ENCODE results near the gene ANAPC2.

ANAPC2 gene

GRCh38 chr9:137195525-137196220 lies 7.3 kb upstream of the ANAPC2 start:
- Histone ChIP-seq H2BK5ac (ENCODE audit: low read length) (peak overlapping the region; percentile 48), H2AFZ (ENCODE audit: low read length) (no peak overlapping the region), H3K9ac (ENCODE audit: low read depth, low read length, poor library complexity) (no peak overlapping the region), H3K4me2 (ENCODE audit: insufficient read depth, low read length, poor library complexity, severe bottlenecking) (no peak overlapping the region), H3K14ac (ENCODE audit: low read length) (no peak overlapping the region), H3K23ac (ENCODE audit: low read depth, low read length, poor library complexity) (peak overlapping the region; percentile 73), H3K4ac (ENCODE audit: low read length) (no peak overlapping the region), H3K4me1 (ENCODE audit: control insufficient read depth in 2 of 2, insufficient read depth in 1 of 2, low read depth in 1 of 2, low read length in 2 of 2) (peaks cover 15 to 19% of the 10 kb centered on the region in 2 donors), H3K79me1 (ENCODE audit: low read depth, low read length) (peaks cover 31% of the 10 kb centered on the region), H2BK120ac (ENCODE audit: low read depth, low read length) (no peak overlapping the region), H3K4me3 (ENCODE audit: low read length in 2 of 2) (no peak overlapping the region), H2AK5ac (ENCODE audit: low read depth, low read length) (no peak overlapping the region), H3K27ac (replicated peaks; ENCODE audit: low read length) (no peak overlapping the region), H3K18ac (ENCODE audit: low read length) (no peak overlapping the region), H2BK15ac (ENCODE audit: low read length) (peak overlapping the region; percentile 21), H4K8ac (ENCODE audit: low read depth, low read length) (peak overlapping the region; percentile 17), H2BK12ac (ENCODE audit: low read length) (no peak overlapping the region), H3K27me3 (ENCODE audit: control insufficient read depth in 3 of 3, insufficient read depth in 3 of 3, low read depth in 1 of 3, low read length in 3 of 3) (no peaks in the 10 kb centered on the region), H3K36me3 (replicated peaks in 1 of 2; ENCODE audit: control insufficient read depth in 2 of 2, insufficient read depth in 2 of 2, low read length in 2 of 2) (peaks cover 2 to 18% of the 10 kb centered on the region in 2 donors), H4K91ac (ENCODE audit: low read depth, low read length, poor library complexity) (no peak overlapping the region), H3K9me3 (replicated peaks in 1 of 2; ENCODE audit: control insufficient read depth in 2 of 2, insufficient read depth in 1 of 2, low read depth in 1 of 2, low read length in 2 of 2) (peaks cover 0 to 1% of the 10 kb centered on the region in 2 donors)
- WGBS, 2 donors (ENCODE audit: extremely low coverage in 2 of 2, insufficient read length in 2 of 2, insufficient replicate concordance in 1 of 2), result no CpG with 5 or more reads among the region's 21 CpGs
- no peak for DNase-seq (ENCODE audit: low spot score)

DNA sequence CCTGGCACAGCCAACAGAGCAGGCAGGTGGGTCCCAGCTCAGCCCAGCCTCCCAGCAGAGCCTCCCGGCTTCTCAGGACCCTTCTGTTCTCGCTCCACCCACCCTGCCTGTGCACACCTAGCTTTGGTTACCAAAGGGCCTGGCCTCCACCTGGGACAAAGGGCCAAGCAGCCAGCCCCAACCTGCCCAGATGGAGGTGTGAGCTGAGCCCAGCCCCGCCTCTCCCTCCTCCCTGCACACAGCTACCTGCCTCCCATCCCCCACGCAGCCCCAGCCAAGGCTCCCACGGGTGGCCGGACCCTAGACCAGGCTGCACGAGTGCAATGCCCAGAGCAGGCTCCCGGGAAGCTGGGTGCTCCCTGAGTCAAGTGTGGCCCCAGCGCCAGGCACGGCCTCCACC lies 6.5 kb upstream of the ANAPC2 start:
- Histone ChIP-seq H3K27ac (replicated peaks; ENCODE audit: low read length) (no peak overlapping the region), H3K4ac (ENCODE audit: low read length) (no peak overlapping the region), H3K4me2 (ENCODE audit: insufficient read depth, low read length, poor library complexity, severe bottlenecking) (no peak overlapping the region), H4K8ac (ENCODE audit: low read depth, low read length) (no peak overlapping the region), H2BK5ac (ENCODE audit: low read length) (no peak overlapping the region), H4K91ac (ENCODE audit: low read depth, low read length, poor library complexity) (no peak overlapping the region), H3K9ac (ENCODE audit: low read depth, low read length, poor library complexity) (peak overlapping the region; percentile 44), H3K14ac (ENCODE audit: low read length) (no peak overlapping the region), H2BK15ac (ENCODE audit: low read length) (no peak overlapping the region), H2BK120ac (ENCODE audit: low read depth, low read length) (peak overlapping the region; percentile 87), H2AFZ (ENCODE audit: low read length) (no peak overlapping the region), H3K4me3 (ENCODE audit: low read length in 2 of 2) (no peak overlapping the region), H3K23ac (ENCODE audit: low read depth, low read length, poor library complexity) (peak overlapping the region; percentile 65), H3K18ac (ENCODE audit: low read length) (no peak overlapping the region), H3K4me1 (ENCODE audit: control insufficient read depth in 2 of 2, insufficient read depth in 1 of 2, low read depth in 1 of 2, low read length in 2 of 2) (peaks cover 15 to 21% of the 10 kb centered on the region in 2 donors), H3K79me1 (ENCODE audit: low read depth, low read length) (peaks cover 31% of the 10 kb centered on the region), H2AK5ac (ENCODE audit: low read depth, low read length) (peak overlapping the region; percentile 21), H3K27me3 (ENCODE audit: control insufficient read depth in 3 of 3, insufficient read depth in 3 of 3, low read depth in 1 of 3, low read length in 3 of 3) (no peaks in the 10 kb centered on the region), H3K36me3 (replicated peaks in 1 of 2; ENCODE audit: control insufficient read depth in 2 of 2, insufficient read depth in 2 of 2, low read length in 2 of 2) (peaks cover 7 to 25% of the 10 kb centered on the region in 2 donors), H3K9me3 (replicated peaks in 1 of 2; ENCODE audit: control insufficient read depth in 2 of 2, insufficient read depth in 1 of 2, low read depth in 1 of 2, low read length in 2 of 2) (peaks cover 0 to 1% of the 10 kb centered on the region in 2 donors), H2BK12ac (ENCODE audit: low read length) (no peak overlapping the region)
- DNase-seq (ENCODE audit: low spot score), result no peak
- WGBS, 2 donors (ENCODE audit: extremely low coverage in 2 of 2, insufficient read length in 2 of 2, insufficient replicate concordance in 1 of 2), result no CpG with 5 or more reads among the region's 10 CpGs

DNA sequence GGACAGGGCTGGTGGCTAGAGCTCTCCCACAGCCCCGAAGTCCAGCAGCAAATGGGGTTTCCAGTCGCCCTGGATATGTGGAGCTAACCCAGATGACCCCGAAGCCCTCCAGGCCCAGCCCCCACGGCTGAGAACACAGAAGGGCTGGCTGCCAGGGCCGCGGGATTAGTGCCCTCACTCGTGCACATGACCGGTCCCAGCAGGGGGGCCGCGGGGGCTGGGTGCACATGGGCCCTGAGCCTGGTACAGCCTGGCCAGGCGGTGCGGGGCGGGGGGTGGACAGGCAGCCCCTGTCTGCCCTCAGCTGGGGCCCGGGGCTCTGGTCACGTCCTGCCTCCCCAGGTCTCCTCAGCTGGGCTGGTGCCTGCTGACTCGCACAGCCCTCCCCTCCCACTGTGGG lies 6.0 kb upstream of the ANAPC2 start:
- Histone ChIP-seq H3K79me1 (ENCODE audit: low read depth, low read length) (peaks cover 31% of the 10 kb centered on the region), H2BK5ac (ENCODE audit: low read length) (peak overlapping the region; percentile 39), H3K4me3 (ENCODE audit: low read length in 2 of 2) (no peak overlapping the region), H3K9me3 (replicated peaks in 1 of 2; ENCODE audit: control insufficient read depth in 2 of 2, insufficient read depth in 1 of 2, low read depth in 1 of 2, low read length in 2 of 2) (peaks cover 0 to 1% of the 10 kb centered on the region in 2 donors), H3K4ac (ENCODE audit: low read length) (no peak overlapping the region), H3K4me1 (ENCODE audit: control insufficient read depth in 2 of 2, insufficient read depth in 1 of 2, low read depth in 1 of 2, low read length in 2 of 2) (peaks cover 14 to 23% of the 10 kb centered on the region in 2 donors), H2BK12ac (ENCODE audit: low read length) (no peak overlapping the region), H2AFZ (ENCODE audit: low read length) (no peak overlapping the region), H3K18ac (ENCODE audit: low read length) (no peak overlapping the region), H3K36me3 (replicated peaks in 1 of 2; ENCODE audit: control insufficient read depth in 2 of 2, insufficient read depth in 2 of 2, low read length in 2 of 2) (peaks cover 7 to 28% of the 10 kb centered on the region in 2 donors), H3K9ac (ENCODE audit: low read depth, low read length, poor library complexity) (peak overlapping the region; percentile 44), H2BK120ac (ENCODE audit: low read depth, low read length) (peak overlapping the region; percentile 87), H3K14ac (ENCODE audit: low read length) (peak overlapping the region; percentile 8), H3K23ac (ENCODE audit: low read depth, low read length, poor library complexity) (peak overlapping the region; percentile 43), H3K27ac (replicated peaks; ENCODE audit: low read length) (no peak overlapping the region), H2AK5ac (ENCODE audit: low read depth, low read length) (peak overlapping the region; percentile 26), H3K27me3 (ENCODE audit: control insufficient read depth in 3 of 3, insufficient read depth in 3 of 3, low read depth in 1 of 3, low read length in 3 of 3) (no peaks in the 10 kb centered on the region), H4K8ac (ENCODE audit: low read depth, low read length) (no peak overlapping the region), H2BK15ac (ENCODE audit: low read length) (no peak overlapping the region), H3K4me2 (ENCODE audit: insufficient read depth, low read length, poor library complexity, severe bottlenecking) (no peak overlapping the region), H4K91ac (ENCODE audit: low read depth, low read length, poor library complexity) (no peak overlapping the region)
- WGBS, 2 donors (ENCODE audit: extremely low coverage in 2 of 2, insufficient read length in 2 of 2, insufficient replicate concordance in 1 of 2), result no CpG with 5 or more reads among the region's 16 CpGs
- no peak for DNase-seq (ENCODE audit: low spot score)

- Histone ChIP-seq H3K9me3 (replicated peaks in 1 of 2; ENCODE audit: control insufficient read depth in 2 of 2, insufficient read depth in 1 of 2, low read depth in 1 of 2, low read length in 2 of 2) (peaks cover 0 to 1% of the 10 kb centered on the region in 2 donors), H3K36me3 (replicated peaks in 1 of 2; ENCODE audit: control insufficient read depth in 2 of 2, insufficient read depth in 2 of 2, low read length in 2 of 2) (peaks cover 7 to 28% of the 10 kb centered on the region in 2 donors), H3K4me3 (ENCODE audit: low read length in 2 of 2) (no peak overlapping the region), H2BK12ac (ENCODE audit: low read length) (no peak overlapping the region), H2AK5ac (ENCODE audit: low read depth, low read length) (peak overlapping the region; percentile 68), H3K27ac (replicated peaks; ENCODE audit: low read length) (no peak overlapping the region), H3K27me3 (ENCODE audit: control insufficient read depth in 3 of 3, insufficient read depth in 3 of 3, low read depth in 1 of 3, low read length in 3 of 3) (no peaks in the 10 kb centered on the region), H3K23ac (ENCODE audit: low read depth, low read length, poor library complexity) (no peak overlapping the region), H3K18ac (ENCODE audit: low read length) (no peak overlapping the region), H3K4me2 (ENCODE audit: insufficient read depth, low read length, poor library complexity, severe bottlenecking) (no peak overlapping the region), H2BK120ac (ENCODE audit: low read depth, low read length) (no peak overlapping the region), H3K79me1 (ENCODE audit: low read depth, low read length) (peaks cover 32% of the 10 kb centered on the region), H2BK5ac (ENCODE audit: low read length) (peak overlapping the region; percentile 39), H3K14ac (ENCODE audit: low read length) (no peak overlapping the region), H4K8ac (ENCODE audit: low read depth, low read length) (peak overlapping the region; percentile 96), H2AFZ (ENCODE audit: low read length) (no peak overlapping the region), H2BK15ac (ENCODE audit: low read length) (no peak overlapping the region), H3K4ac (ENCODE audit: low read length) (no peak overlapping the region), H3K9ac (ENCODE audit: low read depth, low read length, poor library complexity) (peak overlapping the region; percentile 81), H4K91ac (ENCODE audit: low read depth, low read length, poor library complexity) (no peak overlapping the region), H3K4me1 (ENCODE audit: control insufficient read depth in 2 of 2, insufficient read depth in 1 of 2, low read depth in 1 of 2, low read length in 2 of 2) (peaks cover 16 to 21% of the 10 kb centered on the region in 2 donors)
- DNase-seq (ENCODE audit: low spot score), result no peak
- no CpG with 5 or more reads among the region's 14 CpGs for WGBS, 2 donors (ENCODE audit: extremely low coverage in 2 of 2, insufficient read length in 2 of 2, insufficient replicate concordance in 1 of 2)
Measured at GRCh38 chr9:137193771-137194170, 5.4 kb upstream of the ANAPC2 start.

Data from neuronal stem cell (in vitro differentiated cells).